Tibial nerve (tissue), 4 donors: ENCODE data around the gene NDUFA13.

Experiments
- EP300 ChIP-seq, 2 donors: sonication (generic); formaldehyde crosslinking; IDR thresholded peaks; one replicate each; pipeline ENCODE4 v1.6.1; 2017; ENCODE audit warnings: antibody characterized with exemption in 2 of 2, mild to moderate bottlenecking in 1 of 2
- POLR2A ChIP-seq, 2 donors: fragments of 450-650 bp; IDR thresholded peaks; one replicate each; pipeline ENCODE4 v1.6.1; 2017; ENCODE audit warnings: antibody characterized with exemption in 2 of 2, mild to moderate bottlenecking in 2 of 2, moderate library complexity in 2 of 2
- TF ChIP-seq, protein P1 (sequence below), 5 experiments: fragments of 200-600 bp in 3 of 5; fragments of 450-650 bp in 2 of 5; sonication (generic) in 3 of 5; IDR thresholded peaks; one replicate each; pipeline ENCODE4 v1.5.1; 2016 to 2019; ENCODE audit warnings: antibody characterized with exemption in 5 of 5, mild to moderate bottlenecking in 3 of 5, moderate library complexity in 2 of 5

DNA sequence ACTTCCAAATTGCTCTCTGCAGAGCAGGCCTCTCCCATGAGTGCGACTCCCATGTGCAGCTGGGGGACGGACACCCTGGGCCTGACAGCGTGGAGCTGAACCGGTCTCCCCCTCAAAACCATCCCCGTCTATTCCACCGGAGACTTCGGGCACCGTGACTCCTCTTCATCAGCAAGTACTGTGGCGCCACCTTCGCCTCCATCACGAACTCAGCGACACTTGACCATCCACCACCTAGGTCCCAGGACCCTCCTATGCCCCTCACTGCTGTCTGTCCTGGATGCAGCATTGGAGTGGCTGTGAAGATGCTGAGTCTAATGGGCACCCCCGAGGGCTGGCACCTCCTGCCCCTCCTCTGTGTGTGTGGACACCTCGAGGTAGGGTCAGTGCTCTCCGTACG is 42.6 kb downstream of the NDUFA13 start:
- TF ChIP-seq, protein P1, sequence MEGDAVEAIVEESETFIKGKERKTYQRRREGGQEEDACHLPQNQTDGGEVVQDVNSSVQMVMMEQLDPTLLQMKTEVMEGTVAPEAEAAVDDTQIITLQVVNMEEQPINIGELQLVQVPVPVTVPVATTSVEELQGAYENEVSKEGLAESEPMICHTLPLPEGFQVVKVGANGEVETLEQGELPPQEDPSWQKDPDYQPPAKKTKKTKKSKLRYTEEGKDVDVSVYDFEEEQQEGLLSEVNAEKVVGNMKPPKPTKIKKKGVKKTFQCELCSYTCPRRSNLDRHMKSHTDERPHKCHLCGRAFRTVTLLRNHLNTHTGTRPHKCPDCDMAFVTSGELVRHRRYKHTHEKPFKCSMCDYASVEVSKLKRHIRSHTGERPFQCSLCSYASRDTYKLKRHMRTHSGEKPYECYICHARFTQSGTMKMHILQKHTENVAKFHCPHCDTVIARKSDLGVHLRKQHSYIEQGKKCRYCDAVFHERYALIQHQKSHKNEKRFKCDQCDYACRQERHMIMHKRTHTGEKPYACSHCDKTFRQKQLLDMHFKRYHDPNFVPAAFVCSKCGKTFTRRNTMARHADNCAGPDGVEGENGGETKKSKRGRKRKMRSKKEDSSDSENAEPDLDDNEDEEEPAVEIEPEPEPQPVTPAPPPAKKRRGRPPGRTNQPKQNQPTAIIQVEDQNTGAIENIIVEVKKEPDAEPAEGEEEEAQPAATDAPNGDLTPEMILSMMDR (IDR thresholded peaks at IDR 0.05) = no peak
- TF ChIP-seq POLR2A (IDR thresholded peaks at IDR 0.05) = no peak
- TF ChIP-seq EP300 (IDR thresholded peaks at IDR 0.05) = no peak
